PC-3 (cell line): ENCODE results near the gene SPRR2E.

Experiments used
- CTCF ChIP-seq: fragments of 300-600 bp; sonication (generic); conservative IDR thresholded peaks from 2 replicates; pipeline ENCODE4 v1.5.1; 2017; ENCODE audit warnings: antibody characterized with exemption, low read depth, mild to moderate bottlenecking, low read length
- EZH2 ChIP-seq: fragments of 300-600 bp; sonication (generic); IDR thresholded peaks from one replicate; pipeline ENCODE4 v1.6.1; 2017; ENCODE audit warnings: antibody characterized with exemption, mild to moderate bottlenecking, low read length; ENCODE audit not compliant: unreplicated experiment
- EZH2phosphoT487 ChIP-seq: fragments of 300-600 bp; sonication (generic); IDR thresholded peaks from 2 replicates; pipeline ENCODE4 v1.6.1; 2018; ENCODE audit warnings: mild to moderate bottlenecking, antibody characterized with exemption, low read length, borderline replicate concordance

GRCh38 chr1:153095764-153096163, 1.4 kb upstream of the SPRR2E start:
- TF ChIP-seq CTCF, result no peak
- no peak for TF ChIP-seq EZH2
- no peak for TF ChIP-seq EZH2phosphoT487
